Fibroblast of lung (primary cell): ENCODE results near the gene NUS1. TPM values are rescaled to one million over a fixed set of nuclear protein-coding genes. Genes with fewer than 3 reads are reported as not detected.
"Not testable (repeated sequence)": the region's sequence is repeated elsewhere in the genome, so short reads cannot be mapped to it uniquely, and the experiment has no call there.

Source experiments
- DNase-seq, 2 donors: peaks; one replicate each; pipeline versions ENCODE4 v3.0.0 to v3.0.0-alpha.2; 2010; ENCODE audit warnings: low read depth in 2 of 2
- H2AFZ ChIP-seq: 2 replicates; pipeline ENCODE4 v1.5.1; 2012; ENCODE audit warnings: low read length, control low read depth, inconsistent platforms
- H3K27ac ChIP-seq: 2 replicates; pipeline ENCODE4 v1.5.1; 2011; ENCODE audit warnings: low read length, control low read depth; ENCODE audit not compliant: insufficient read depth
- H3K27me3 ChIP-seq: 2 replicates; pipeline ENCODE4 v1.5.1; 2011; ENCODE audit warnings: mild to moderate bottlenecking, low read length; ENCODE audit not compliant: control insufficient read depth, insufficient read depth
- H3K36me3 ChIP-seq: 2 replicates; pipeline ENCODE4 v1.5.1; 2011; ENCODE audit warnings: low read length; ENCODE audit not compliant: control insufficient read depth, insufficient read depth
- H3K4me1 ChIP-seq: 2 replicates; pipeline ENCODE4 v1.5.1; 2011; ENCODE audit warnings: low read length; ENCODE audit not compliant: control insufficient read depth, insufficient read depth; ENCODE audit errors: extremely low read depth
- H3K4me2 ChIP-seq: 2 replicates; pipeline ENCODE4 v1.5.1; 2011; ENCODE audit warnings: low read length, control low read depth; ENCODE audit not compliant: insufficient read depth; ENCODE audit errors: extremely low read depth
- H3K4me3 ChIP-seq, 4 experiments: fragments of 200-600 bp in 1 of 4; sonication (generic) in 1 of 4; replicated peaks in 1 of 4; 2 replicates each; pipeline ENCODE4 v1.5.1; 2011 to 2016; ENCODE audit warnings: low read length in 4 of 4, low read depth in 3 of 4, mild to moderate bottlenecking in 3 of 4, control low read depth in 2 of 4, inconsistent platforms in 1 of 4, mixed read lengths in 1 of 4; ENCODE audit not compliant: insufficient read depth in 1 of 4; ENCODE audit errors: control extremely low read depth in 1 of 4
- H3K79me2 ChIP-seq: 2 replicates; pipeline ENCODE4 v1.5.1; 2012; ENCODE audit warnings: mild to moderate bottlenecking, low read length, inconsistent platforms; ENCODE audit not compliant: control insufficient read depth, insufficient read depth
- H3K9ac ChIP-seq: 2 replicates; pipeline ENCODE4 v1.5.1; 2011; ENCODE audit warnings: mild to moderate bottlenecking, low read length, control low read depth; ENCODE audit not compliant: insufficient read depth
- H3K9me3 ChIP-seq: 2 replicates; pipeline ENCODE4 v1.5.1; 2012; ENCODE audit warnings: low read depth, low read length; ENCODE audit not compliant: control insufficient read depth, insufficient read depth
- H4K20me1 ChIP-seq: 2 replicates; pipeline ENCODE4 v1.5.1; 2011; ENCODE audit warnings: low read length; ENCODE audit not compliant: control insufficient read depth, insufficient read depth; ENCODE audit errors: extremely low read depth
- EZH2 ChIP-seq: IDR thresholded peaks from 2 replicates; pipeline ENCODE4 v1.5.1; 2012; ENCODE audit warnings: low read length, control low read depth, mild to moderate bottlenecking; ENCODE audit errors: missing control alignments
- polyA plus RNA-seq, 2 donors: library from polyadenylated mRNA; depleted of rRNA in 1 of 2; stranded (reverse) in 1 of 2; unstranded in 1 of 2; fragments of >200 nt; gene quantifications; 2 replicates each; pipeline ENCODE4 v1.2.1, GENCODE V29; 2011 to 2012; ENCODE audit warnings: missing spikeins in 1 of 2
- total RNA-seq: library from RNA; depleted of rRNA; stranded (reverse); fragments of >200 nt; gene quantifications from 2 replicates; pipeline ENCODE4 v1.2.1, GENCODE V29; 2014
- TF ChIP-seq, protein P1 (sequence below), 2 donors: IDR thresholded peaks in 1 of 2; conservative IDR thresholded peaks in 1 of 2; 1 replicate in 1 of 2; 2 replicates in 1 of 2; pipeline ENCODE4 v1.5.1; 2011 to 2012; ENCODE audit warnings: low read length in 2 of 2, control low read depth in 1 of 2, inconsistent platforms in 1 of 2, low read depth in 1 of 2, mild to moderate bottlenecking in 1 of 2

The NUS1 gene
- total and polyA plus RNA-seq, 2 donors (not counting 1 experiment from before 2014, with no cell fraction given), result 15.4 to 32.9 TPM

DNA sequence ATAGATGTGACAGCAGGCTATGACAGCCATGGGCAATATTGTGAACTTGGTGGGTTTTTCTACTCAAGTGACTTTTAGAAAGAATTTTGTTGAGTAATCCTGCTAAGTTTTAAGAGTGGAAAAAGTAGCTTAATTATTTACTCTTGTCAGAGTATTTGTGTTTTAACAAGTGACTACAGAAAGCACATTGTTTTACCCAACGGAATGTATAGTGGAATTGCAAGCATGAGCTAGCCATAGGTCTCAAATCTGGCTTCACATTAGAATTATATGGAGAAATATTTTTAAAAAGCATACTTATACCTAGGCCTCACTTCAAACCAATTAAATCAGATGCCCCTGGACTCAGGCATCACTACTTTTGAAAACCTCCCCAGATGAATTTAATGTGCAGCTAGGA is 37.5 kb upstream of the NUS1 start:
- Histone ChIP-seq H3K9me3 (no peaks in the 10 kb centered on the region), H4K20me1 (no peaks in the 10 kb centered on the region), H2AFZ (no peak overlapping the region), H3K4me1 (no peaks in the 10 kb centered on the region), H3K9ac (no peak overlapping the region), H3K4me2 (no peak overlapping the region), H3K79me2 (no peaks in the 10 kb centered on the region), H3K36me3 (no peaks in the 10 kb centered on the region), H3K27me3 (no peaks in the 10 kb centered on the region), H3K4me3 (no peak overlapping the region), H3K27ac (no peak overlapping the region)
- no peak for DNase-seq
- TF ChIP-seq, protein P1, sequence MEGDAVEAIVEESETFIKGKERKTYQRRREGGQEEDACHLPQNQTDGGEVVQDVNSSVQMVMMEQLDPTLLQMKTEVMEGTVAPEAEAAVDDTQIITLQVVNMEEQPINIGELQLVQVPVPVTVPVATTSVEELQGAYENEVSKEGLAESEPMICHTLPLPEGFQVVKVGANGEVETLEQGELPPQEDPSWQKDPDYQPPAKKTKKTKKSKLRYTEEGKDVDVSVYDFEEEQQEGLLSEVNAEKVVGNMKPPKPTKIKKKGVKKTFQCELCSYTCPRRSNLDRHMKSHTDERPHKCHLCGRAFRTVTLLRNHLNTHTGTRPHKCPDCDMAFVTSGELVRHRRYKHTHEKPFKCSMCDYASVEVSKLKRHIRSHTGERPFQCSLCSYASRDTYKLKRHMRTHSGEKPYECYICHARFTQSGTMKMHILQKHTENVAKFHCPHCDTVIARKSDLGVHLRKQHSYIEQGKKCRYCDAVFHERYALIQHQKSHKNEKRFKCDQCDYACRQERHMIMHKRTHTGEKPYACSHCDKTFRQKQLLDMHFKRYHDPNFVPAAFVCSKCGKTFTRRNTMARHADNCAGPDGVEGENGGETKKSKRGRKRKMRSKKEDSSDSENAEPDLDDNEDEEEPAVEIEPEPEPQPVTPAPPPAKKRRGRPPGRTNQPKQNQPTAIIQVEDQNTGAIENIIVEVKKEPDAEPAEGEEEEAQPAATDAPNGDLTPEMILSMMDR (conservative IDR thresholded peaks at IDR 0.05 in 1 of 2, IDR thresholded peaks at IDR 0.05 in 1 of 2; ENCODE audit: low read depth in 1 of 2, low read length in 2 of 2), result no peak
- TF ChIP-seq EZH2, result no peak

DNA sequence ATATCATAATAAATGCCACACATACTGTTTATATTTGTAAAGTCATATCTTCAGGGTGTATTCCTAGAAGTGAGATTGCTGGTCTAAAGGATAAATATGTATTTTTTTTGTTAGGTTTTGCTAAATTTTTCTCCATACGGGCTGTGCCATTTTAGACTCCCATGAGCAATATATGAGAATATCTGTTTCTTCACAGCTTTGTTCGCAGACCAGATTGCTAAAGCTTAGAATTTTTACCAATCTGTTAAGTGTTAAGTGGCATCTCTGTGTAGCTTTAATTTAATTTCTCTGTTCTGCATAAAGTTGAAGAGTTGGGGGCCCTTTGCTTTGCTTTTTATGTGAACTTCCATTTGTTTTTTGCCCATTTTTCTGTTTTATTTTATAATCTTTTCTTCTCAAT is 32.3 kb upstream of the NUS1 start:
- Histone ChIP-seq H3K79me2 (no peaks in the 10 kb centered on the region), H3K4me2 (no peak overlapping the region), H3K4me1 (no peaks in the 10 kb centered on the region), H3K9ac (no peak overlapping the region), H3K27ac (no peak overlapping the region), H3K27me3 (no peaks in the 10 kb centered on the region), H2AFZ (no peak overlapping the region), H4K20me1 (no peaks in the 10 kb centered on the region), H3K36me3 (no peaks in the 10 kb centered on the region), H3K4me3 (no peak overlapping the region), H3K9me3 (no peaks in the 10 kb centered on the region)
- no peak for DNase-seq
- TF ChIP-seq, protein P1 (conservative IDR thresholded peaks at IDR 0.05 in 1 of 2, IDR thresholded peaks at IDR 0.05 in 1 of 2; ENCODE audit: low read depth in 1 of 2, low read length in 2 of 2), result no peak
- TF ChIP-seq EZH2, result no peak

DNA sequence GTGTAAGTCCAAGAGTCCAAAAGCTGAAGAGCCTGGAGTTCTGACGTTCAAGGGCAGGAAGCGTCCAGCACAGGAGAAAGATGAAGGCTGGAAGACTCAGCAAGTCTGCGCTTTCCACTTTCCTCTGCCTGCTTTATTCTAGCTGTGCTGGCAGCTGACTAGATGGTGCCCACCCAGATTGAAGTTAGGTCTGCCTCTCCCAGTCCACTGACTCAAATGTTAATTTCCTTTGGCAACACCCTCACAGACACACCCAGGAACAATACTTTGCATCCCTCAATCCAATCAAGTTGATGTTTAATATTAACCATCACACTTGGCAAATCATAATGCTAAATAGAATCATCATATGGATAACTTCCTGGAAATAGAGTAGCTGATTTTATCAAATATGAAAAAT is 23.3 kb upstream of the NUS1 start:
- H3K4me1 ChIP-seq, H3K9ac ChIP-seq, H3K79me2 ChIP-seq, H3K36me3 ChIP-seq, H3K9me3 ChIP-seq, H3K27me3 ChIP-seq, H3K27ac ChIP-seq, H2AFZ ChIP-seq, DNase-seq, H3K4me3 ChIP-seq, H4K20me1 ChIP-seq, H3K4me2 ChIP-seq: not testable (repeated sequence)

DNA sequence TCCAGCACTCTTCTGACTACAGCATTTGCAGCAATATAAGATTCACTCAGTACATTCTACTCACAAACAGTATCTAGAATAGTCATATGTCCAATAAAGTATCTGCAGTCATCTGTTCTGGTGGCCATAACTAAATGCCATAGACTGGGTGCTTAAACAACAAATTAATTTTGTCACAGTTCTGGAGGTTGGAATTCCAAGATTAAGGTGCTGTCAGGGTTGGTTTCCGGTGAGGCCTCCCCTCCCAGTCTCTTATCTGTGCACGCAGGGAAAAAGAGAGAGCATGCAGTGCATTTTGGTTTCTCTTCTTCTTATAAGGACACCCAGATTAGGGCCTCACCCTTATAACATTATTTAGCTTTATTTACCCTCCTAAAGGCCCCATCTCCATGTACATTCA is 21.3 kb upstream of the NUS1 start:
- Histone ChIP-seq H3K4me3 (no peak overlapping the region), H3K27ac (no peak overlapping the region), H3K36me3 (no peaks in the 10 kb centered on the region), H3K79me2 (no peaks in the 10 kb centered on the region), H4K20me1 (no peaks in the 10 kb centered on the region), H2AFZ (no peak overlapping the region), H3K9me3 (no peaks in the 10 kb centered on the region), H3K27me3 (no peaks in the 10 kb centered on the region), H3K4me1 (no peaks in the 10 kb centered on the region), H3K9ac (no peak overlapping the region), H3K4me2 (no peak overlapping the region)
- no peak for TF ChIP-seq EZH2
- TF ChIP-seq, protein P1 (conservative IDR thresholded peaks at IDR 0.05 in 1 of 2, IDR thresholded peaks at IDR 0.05 in 1 of 2; ENCODE audit: low read depth in 1 of 2, low read length in 2 of 2), result no peak
- DNase-seq, result no peak
